Neuronal stem cell (in vitro differentiated cells): ENCODE data around the gene CAND1.

Experiments
- DNase-seq: peaks from one replicate; pipeline ENCODE4 v3.0.0-alpha.2; 2013; ENCODE audit warnings: low spot score
- H2AFZ ChIP-seq: one replicate; pipeline ENCODE4 v1.6.1; 2013; ENCODE audit warnings: mild to moderate bottlenecking, low read length, inconsistent platforms
- H2AK5ac ChIP-seq: 2 replicates; pipeline ENCODE4 v1.6.1; 2013; ENCODE audit warnings: low read depth, mild to moderate bottlenecking, inconsistent platforms, low read length, moderate library complexity, mixed read lengths
- H2BK120ac ChIP-seq: 2 replicates; pipeline ENCODE4 v1.6.1; 2013; ENCODE audit warnings: low read depth, mild to moderate bottlenecking, inconsistent platforms, low read length, moderate library complexity, mixed read lengths
- H2BK12ac ChIP-seq: one replicate; pipeline ENCODE4 v1.6.1; 2013; ENCODE audit warnings: low read length, inconsistent platforms
- H2BK15ac ChIP-seq: 2 replicates; pipeline ENCODE4 v1.6.1; 2013; ENCODE audit warnings: mild to moderate bottlenecking, low read length, inconsistent platforms, mixed read lengths
- H2BK5ac ChIP-seq: one replicate; pipeline ENCODE4 v1.6.1; 2013; ENCODE audit warnings: inconsistent platforms, mild to moderate bottlenecking, low read length, moderate library complexity
- H3K14ac ChIP-seq: one replicate; pipeline ENCODE4 v1.6.1; 2013; ENCODE audit warnings: low read length, inconsistent platforms
- H3K18ac ChIP-seq: 2 replicates; pipeline ENCODE4 v1.6.1; 2013; ENCODE audit warnings: low read length, inconsistent platforms
- H3K23ac ChIP-seq: 2 replicates; pipeline ENCODE4 v1.6.1; 2013; ENCODE audit warnings: low read depth, mild to moderate bottlenecking, mixed read lengths, low read length, inconsistent platforms; ENCODE audit not compliant: poor library complexity
- H3K27ac ChIP-seq: replicated peaks from 3 replicates; pipeline ENCODE4 v1.5.1; 2013; ENCODE audit warnings: low read length, inconsistent platforms
- H3K27me3 ChIP-seq, 3 experiments: 2 replicates each; pipeline ENCODE4 v1.6.1; 2013; ENCODE audit warnings: low read length in 3 of 3, mild to moderate bottlenecking in 2 of 3, inconsistent platforms in 1 of 3, low read depth in 1 of 3, mixed read lengths in 1 of 3, moderate library complexity in 1 of 3; ENCODE audit not compliant: control insufficient read depth in 3 of 3, insufficient read depth in 3 of 3
- H3K36me3 ChIP-seq, 2 donors: replicated peaks in 1 of 2; 2 replicates each; pipeline ENCODE4 v1.6.1; 2013; ENCODE audit warnings: low read length in 2 of 2; ENCODE audit not compliant: control insufficient read depth in 2 of 2, insufficient read depth in 2 of 2
- H3K4ac ChIP-seq: 2 replicates; pipeline ENCODE4 v1.6.1; 2013; ENCODE audit warnings: inconsistent platforms, mild to moderate bottlenecking, low read length, moderate library complexity
- H3K4me1 ChIP-seq, 2 donors: 1 replicate in 1 of 2; 2 replicates in 1 of 2; pipeline ENCODE4 v1.6.1; 2013; ENCODE audit warnings: low read length in 2 of 2, low read depth in 1 of 2; ENCODE audit not compliant: control insufficient read depth in 2 of 2, insufficient read depth in 1 of 2
- H3K4me2 ChIP-seq: one replicate; pipeline ENCODE4 v1.6.1; 2013; ENCODE audit warnings: mild to moderate bottlenecking, low read length, inconsistent platforms; ENCODE audit not compliant: insufficient read depth, poor library complexity, severe bottlenecking
- H3K4me3 ChIP-seq, 2 donors: 2 replicates each; pipeline ENCODE4 v1.5.1; 2013; ENCODE audit warnings: low read length in 2 of 2, mild to moderate bottlenecking in 2 of 2, inconsistent platforms in 1 of 2, moderate library complexity in 1 of 2
- H3K79me1 ChIP-seq: one replicate; pipeline ENCODE4 v1.6.1; 2013; ENCODE audit warnings: low read depth, mild to moderate bottlenecking, inconsistent platforms, low read length, moderate library complexity
- H3K9ac ChIP-seq: one replicate; pipeline ENCODE4 v1.6.1; 2013; ENCODE audit warnings: mild to moderate bottlenecking, low read depth, low read length, inconsistent platforms; ENCODE audit not compliant: poor library complexity
- H3K9me3 ChIP-seq, 2 donors: replicated peaks in 1 of 2; 2 replicates each; pipeline versions ENCODE3 to v1.6.1; 2013; ENCODE audit warnings: low read length in 2 of 2, mild to moderate bottlenecking in 2 of 2, inconsistent platforms in 1 of 2, low read depth in 1 of 2, mixed read lengths in 1 of 2, moderate library complexity in 1 of 2; ENCODE audit not compliant: control insufficient read depth in 2 of 2, insufficient read depth in 1 of 2
- H4K8ac ChIP-seq: one replicate; pipeline ENCODE4 v1.6.1; 2013; ENCODE audit warnings: low read depth, mild to moderate bottlenecking, inconsistent platforms, low read length, moderate library complexity
- H4K91ac ChIP-seq: one replicate; pipeline ENCODE4 v1.6.1; 2013; ENCODE audit warnings: low read length, low read depth, mild to moderate bottlenecking, inconsistent platforms; ENCODE audit not compliant: poor library complexity
- WGBS, 2 donors: extraction: QIAGEN DNeasy Blood & Tissue Kit; methylation state at CpG; one replicate each; pipeline ENCODE4 v1.1.7; 2013; ENCODE audit warnings: missing lambda C conversion rate in 2 of 2, mixed read lengths in 1 of 2; ENCODE audit not compliant: insufficient read length in 2 of 2, insufficient replicate concordance in 1 of 2; ENCODE audit errors: extremely low coverage in 2 of 2; 5-methylcytosine and 5-hydroxymethylcytosine counted together

The CAND1 gene

DNA sequence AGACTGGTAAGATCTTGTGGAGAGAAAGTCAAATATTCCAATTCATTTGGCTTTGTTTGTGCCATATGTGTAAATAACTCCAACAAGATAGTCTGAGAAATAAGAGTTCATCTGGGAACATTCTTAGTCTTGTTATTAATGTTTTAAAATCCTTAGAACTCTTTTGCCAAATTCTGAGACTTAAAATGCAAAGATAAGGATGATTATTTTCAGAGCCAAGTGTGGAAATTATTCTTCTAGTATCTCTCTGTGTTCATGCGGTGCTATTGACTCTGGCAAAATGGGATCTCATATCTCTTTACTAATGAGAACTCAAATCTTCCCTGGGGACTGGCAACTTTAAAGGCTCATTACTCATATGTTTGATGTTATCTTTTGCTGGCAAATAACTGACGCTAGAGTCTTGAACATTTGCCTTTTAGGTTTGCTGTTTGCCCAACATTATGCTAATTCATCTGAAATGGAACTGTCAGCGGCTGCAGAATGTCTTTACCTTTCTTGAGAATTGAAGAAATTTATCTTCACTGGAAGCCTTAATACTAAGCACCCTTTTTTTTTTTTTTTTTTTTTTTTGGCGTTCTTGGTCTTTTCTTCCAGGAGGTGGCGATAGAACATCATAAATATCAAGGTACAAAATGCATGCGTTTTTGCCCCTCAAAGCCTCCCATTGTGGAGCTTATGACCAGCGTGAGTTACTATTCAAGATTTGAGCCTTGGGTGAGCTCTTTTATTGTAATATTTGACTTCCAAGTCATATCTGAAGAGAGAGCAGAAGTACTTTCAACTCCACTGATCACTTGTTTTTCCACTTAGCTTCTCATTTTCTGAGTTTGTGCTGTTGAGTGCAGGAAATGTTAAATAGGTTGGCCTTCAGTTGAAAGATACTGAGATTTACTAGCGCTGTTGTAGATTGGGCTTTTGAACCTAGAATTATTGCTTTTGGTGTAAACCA lies 86.5 kb downstream of the CAND1 start:
- Histone ChIP-seq H4K8ac (no peak overlapping the region), H3K27me3 (no peaks in the 10 kb centered on the region), H2AK5ac (no peak overlapping the region), H2BK5ac (no peak overlapping the region), H2BK12ac (no peak overlapping the region), H3K14ac (no peak overlapping the region), H3K18ac (no peak overlapping the region), H3K4me3 (no peak overlapping the region), H3K27ac (no peak overlapping the region), H3K4me1 (no peaks in the 10 kb centered on the region), H3K23ac (no peak overlapping the region), H3K9ac (no peak overlapping the region), H3K9me3 (peaks cover 0 to 2% of the 10 kb centered on the region in 2 donors), H2BK15ac (no peak overlapping the region), H3K36me3 (no peaks in the 10 kb centered on the region), H3K4ac (no peak overlapping the region), H2BK120ac (no peak overlapping the region), H4K91ac (no peak overlapping the region), H3K4me2 (no peak overlapping the region), H2AFZ (peak overlapping the region; percentile 40), H3K79me1 (no peaks in the 10 kb centered on the region)
- DNase-seq = peak; percentile 51
- WGBS, 2 donors = no CpG with 5 or more reads among the region's 8 CpGs

DNA sequence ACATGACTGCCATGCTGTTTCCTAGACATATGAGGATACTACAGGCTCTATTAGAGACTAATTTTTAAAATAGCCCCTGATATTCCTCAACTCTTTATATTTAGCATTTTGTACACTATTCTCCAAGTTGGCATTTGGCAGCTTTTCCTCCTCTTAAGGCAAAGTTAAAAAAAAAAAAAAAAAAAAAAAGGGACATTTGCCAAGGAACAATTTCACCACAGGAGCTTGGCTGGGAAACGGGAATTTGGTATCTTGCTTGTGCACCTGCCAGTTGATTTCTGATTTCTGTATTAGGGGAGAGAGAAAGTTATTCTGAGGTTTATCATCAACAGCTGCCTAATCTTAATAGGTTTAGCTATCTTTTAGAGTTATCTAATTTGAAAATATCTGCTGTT lies 87.2 kb downstream of the CAND1 start:
- Histone ChIP-seq H2BK15ac (no peak overlapping the region), H3K23ac (no peak overlapping the region), H3K4ac (no peak overlapping the region), H3K27ac (no peak overlapping the region), H3K79me1 (no peaks in the 10 kb centered on the region), H3K36me3 (no peaks in the 10 kb centered on the region), H3K18ac (no peak overlapping the region), H2BK12ac (no peak overlapping the region), H4K91ac (no peak overlapping the region), H2BK5ac (no peak overlapping the region), H4K8ac (no peak overlapping the region), H3K9ac (no peak overlapping the region), H3K14ac (no peak overlapping the region), H3K4me2 (no peak overlapping the region), H3K27me3 (no peaks in the 10 kb centered on the region), H3K4me1 (no peaks in the 10 kb centered on the region), H2BK120ac (no peak overlapping the region), H2AK5ac (no peak overlapping the region), H3K9me3 (peaks cover 0 to 2% of the 10 kb centered on the region in 2 donors), H3K4me3 (no peak overlapping the region), H2AFZ (peak overlapping the region; percentile 40)
- DNase-seq = no peak
- no CpG with 5 or more reads among the region's 1 CpG for WGBS, 2 donors

- Histone ChIP-seq H4K8ac (no peak overlapping the region), H3K9ac (no peak overlapping the region), H2BK120ac (no peak overlapping the region), H3K27me3 (no peaks in the 10 kb centered on the region), H3K9me3 (no peaks in the 10 kb centered on the region), H3K36me3 (no peaks in the 10 kb centered on the region), H3K23ac (no peak overlapping the region), H3K27ac (no peak overlapping the region), H3K4ac (no peak overlapping the region), H2AK5ac (no peak overlapping the region), H3K14ac (no peak overlapping the region), H3K4me2 (no peak overlapping the region), H4K91ac (no peak overlapping the region), H3K4me1 (no peaks in the 10 kb centered on the region), H3K4me3 (no peak overlapping the region), H2BK15ac (no peak overlapping the region), H2AFZ (no peak overlapping the region), H3K18ac (no peak overlapping the region), H3K79me1 (no peaks in the 10 kb centered on the region), H2BK5ac (no peak overlapping the region), H2BK12ac (no peak overlapping the region)
- no CpG with 5 or more reads among the region's 7 CpGs for WGBS, 2 donors
- no peak for DNase-seq
Observed at GRCh38 chr12:67357376-67358125, 88.4 kb downstream of the CAND1 start.

- H4K8ac ChIP-seq = no peak overlapping the region
- no peak overlapping the region for H3K4me3 ChIP-seq
- no peaks in the 10 kb centered on the region for H3K4me1 ChIP-seq
- no CpG with 5 or more reads among the region's 4 CpGs for WGBS, 2 donors
- no peak overlapping the region for H3K4me2 ChIP-seq
- no peaks in the 10 kb centered on the region for H3K9me3 ChIP-seq
- no peak overlapping the region for H3K9ac ChIP-seq
- no peak overlapping the region for H2AK5ac ChIP-seq
- H2BK15ac ChIP-seq = no peak overlapping the region
- no peak overlapping the region for H2AFZ ChIP-seq
- no peak for DNase-seq
- H3K27me3 ChIP-seq = no peaks in the 10 kb centered on the region
- no peak overlapping the region for H3K23ac ChIP-seq
- H3K14ac ChIP-seq = no peak overlapping the region
- no peak overlapping the region for H3K4ac ChIP-seq
- no peaks in the 10 kb centered on the region for H3K79me1 ChIP-seq
- H3K27ac ChIP-seq = no peak overlapping the region
- no peak overlapping the region for H4K91ac ChIP-seq
- H2BK120ac ChIP-seq = no peak overlapping the region
- no peak overlapping the region for H2BK5ac ChIP-seq
- H3K18ac ChIP-seq = no peak overlapping the region
- H2BK12ac ChIP-seq = no peak overlapping the region
- H3K36me3 ChIP-seq = no peaks in the 10 kb centered on the region
Observed at GRCh38 chr12:67358781-67359338, 89.7 kb downstream of the CAND1 start.
